Kidney epithelial cell (primary cell): Measurements from ENCODE around the gene CPNE4. TPM values are rescaled to one million over a fixed set of nuclear protein-coding genes. Genes with fewer than 3 reads are reported as not detected.

Experiments
- DNase-seq: peaks from one replicate; pipeline ENCODE4 v3.0.0-alpha.2; 2010; ENCODE audit warnings: low read depth
- H3K27me3 ChIP-seq: 2 replicates; pipeline ENCODE4 v1.6.0; 2011; ENCODE audit warnings: low read length; ENCODE audit not compliant: control insufficient read depth, insufficient read depth
- H3K36me3 ChIP-seq: 2 replicates; pipeline ENCODE4 v1.5.1; 2011; ENCODE audit warnings: low read length; ENCODE audit not compliant: control insufficient read depth, insufficient read depth
- H3K4me3 ChIP-seq: 2 replicates; pipeline ENCODE4 v1.5.1; 2011; ENCODE audit warnings: low read depth, mild to moderate bottlenecking, control low read depth, low read length
- CTCF ChIP-seq: IDR thresholded peaks from 2 replicates; pipeline ENCODE4 v1.5.1; 2011; ENCODE audit warnings: mild to moderate bottlenecking, moderate library complexity, low read length, control low read depth, inconsistent platforms; ENCODE audit not compliant: insufficient read depth, poor library complexity, severe bottlenecking
- total RNA-seq: library from RNA; depleted of rRNA; stranded (reverse); fragments of >200 nt; gene quantifications from 2 replicates; pipeline ENCODE4 v1.2.3, GENCODE V29; 2015

Gene CPNE4
- total RNA-seq, 1 donor from 2014 or later = 3.7 TPM

GRCh38 chr3:131847966-131848510 lies 186.8 kb downstream of the CPNE4 start:
- TF ChIP-seq CTCF = no peak
- Histone ChIP-seq H3K4me3 (no peak overlapping the region), H3K36me3 (no peaks in the 10 kb centered on the region)

GRCh38 chr3:131846296-131846924 lies 188.4 kb downstream of the CPNE4 start:
- TF ChIP-seq CTCF = no peak
- H3K27me3 ChIP-seq = no peaks in the 10 kb centered on the region
- DNase-seq = no peak
- H3K4me3 ChIP-seq = no peak overlapping the region
- H3K36me3 ChIP-seq = no peaks in the 10 kb centered on the region

More at GRCh38 chr3:131847966-131848510, 186.8 kb downstream of the CPNE4 start:
- no peak for DNase-seq
- no peaks in the 10 kb centered on the region for H3K27me3 ChIP-seq

GRCh38 chr3:131843174-131843573 lies 191.6 kb downstream of the CPNE4 start:
- no peak for TF ChIP-seq CTCF
- no peaks in the 10 kb centered on the region for H3K36me3 ChIP-seq
- H3K4me3 ChIP-seq = no peak overlapping the region
- H3K27me3 ChIP-seq = no peaks in the 10 kb centered on the region
- DNase-seq = no peak

GRCh38 chr3:131840156-131840797 lies 194.5 kb downstream of the CPNE4 start:
- no peak for DNase-seq
- no peak for TF ChIP-seq CTCF

GRCh38 chr3:131835906-131836305 lies 198.9 kb downstream of the CPNE4 start:
- no peak for DNase-seq
- Histone ChIP-seq H3K27me3 (no peaks in the 10 kb centered on the region), H3K36me3 (no peaks in the 10 kb centered on the region), H3K4me3 (no peak overlapping the region)
- TF ChIP-seq CTCF = no peak

More at GRCh38 chr3:131840156-131840797, 194.5 kb downstream of the CPNE4 start:
- H3K36me3 ChIP-seq = no peaks in the 10 kb centered on the region
- no peak overlapping the region for H3K4me3 ChIP-seq
- no peaks in the 10 kb centered on the region for H3K27me3 ChIP-seq
